Jurkat, Clone E6-1 (cell line): ENCODE measurements around the gene PIPOX.

ENCODE experiments used
- DNase-seq: peaks from one replicate; pipeline ENCODE4 v3.0.0-alpha.2; 2011; ENCODE audit warnings: low read depth, low spot score
- H3K4me3 ChIP-seq: 2 replicates; pipeline ENCODE4 v1.5.1; 2011; ENCODE audit warnings: mild to moderate bottlenecking, low read length, control low read depth, moderate library complexity

The PIPOX gene

GRCh38 chr17:29018788-29019474, 24.0 kb upstream of the PIPOX start:
- H3K4me3 ChIP-seq: no peak overlapping the region
- no peak for DNase-seq

- no peak overlapping the region for H3K4me3 ChIP-seq
- no peak for DNase-seq
Measured at GRCh38 chr17:29019475-29020181, 23.3 kb upstream of the PIPOX start.

- DNase-seq: no peak
- no peak overlapping the region for H3K4me3 ChIP-seq
Measured at GRCh38 chr17:29020576-29020975, 22.4 kb upstream of the PIPOX start.

DNA sequence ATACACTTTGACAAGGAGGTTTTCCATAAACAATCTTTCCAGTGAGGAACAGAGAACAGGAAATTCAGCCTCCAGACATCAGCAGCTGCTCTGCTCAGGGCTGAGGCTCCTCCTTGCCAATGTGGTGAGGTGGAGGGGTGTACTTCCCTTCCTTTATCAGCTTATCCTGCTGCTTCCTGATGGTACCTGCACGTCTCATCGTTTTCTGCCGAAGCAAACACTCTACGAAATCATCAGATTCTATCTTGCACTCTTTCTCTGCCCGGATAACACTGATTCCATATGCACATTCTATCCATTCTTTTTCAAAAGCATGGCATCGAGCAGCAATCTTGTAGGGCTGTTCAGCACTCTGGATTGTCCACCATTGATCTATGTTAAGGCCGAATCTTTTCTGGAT, 21.7 kb upstream of the PIPOX start:
- H3K4me3 ChIP-seq: no peak overlapping the region
- DNase-seq: no peak

DNA sequence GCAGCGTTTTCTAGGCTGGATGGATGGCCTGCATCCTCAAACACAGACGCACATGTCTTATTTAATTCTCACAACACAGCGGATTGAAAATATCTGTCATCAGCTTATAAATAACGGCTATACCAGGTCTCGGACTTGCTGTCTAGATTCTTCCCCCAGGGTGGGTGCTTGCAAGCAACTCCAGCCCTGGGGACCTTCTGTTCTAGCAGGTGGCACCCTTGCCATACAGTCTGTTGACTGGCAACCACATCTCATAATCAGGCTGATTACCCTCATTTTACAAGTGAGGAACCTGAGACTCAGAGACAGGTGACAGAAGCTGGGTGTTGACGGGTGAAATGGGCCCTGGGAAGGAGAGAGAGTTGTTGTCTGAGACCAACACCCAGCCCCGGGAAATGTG, 20.9 kb upstream of the PIPOX start:
- H3K4me3 ChIP-seq: no peak overlapping the region
- DNase-seq: no peak

GRCh38 chr17:29024316-29024952, 18.5 kb upstream of the PIPOX start:
- DNase-seq: no peak
- no peak overlapping the region for H3K4me3 ChIP-seq

- no peak overlapping the region for H3K4me3 ChIP-seq
- DNase-seq: no peak
Measured at GRCh38 chr17:29031488-29031887, 11.5 kb upstream of the PIPOX start.

- DNase-seq: no peak
- H3K4me3 ChIP-seq: no peak overlapping the region
Measured at GRCh38 chr17:29032013-29032856, 10.7 kb upstream of the PIPOX start.

DNA sequence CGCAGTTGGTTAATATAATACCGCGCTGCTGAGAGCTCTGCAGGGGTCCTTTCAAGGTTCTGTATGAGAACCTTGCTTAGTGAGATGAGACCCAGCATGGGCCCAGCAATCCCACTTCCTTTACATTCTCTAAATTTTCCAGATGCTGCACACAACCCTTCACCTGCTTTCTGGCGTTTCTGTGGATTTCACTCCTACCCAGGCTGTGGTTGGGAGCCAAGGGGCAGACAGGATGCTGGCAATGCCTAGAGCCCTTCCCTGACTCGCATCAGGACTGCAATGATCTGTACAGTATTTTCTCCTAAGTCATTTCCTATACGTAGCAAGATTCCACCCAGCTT, 10.1 kb upstream of the PIPOX start:
- no peak for DNase-seq
- no peak overlapping the region for H3K4me3 ChIP-seq

GRCh38 chr17:29034510-29034909, 8.4 kb upstream of the PIPOX start:
- no peak for DNase-seq
- H3K4me3 ChIP-seq: no peak overlapping the region

GRCh38 chr17:29036584-29036983, 6.4 kb upstream of the PIPOX start:
- DNase-seq: no peak
- H3K4me3 ChIP-seq: no peak overlapping the region

GRCh38 chr17:29037739-29038084, 5.2 kb upstream of the PIPOX start:
- DNase-seq: no peak
- H3K4me3 ChIP-seq: no peak overlapping the region

- no peak for DNase-seq
Measured at GRCh38 chr17:29038085-29038795, 4.7 kb upstream of the PIPOX start.

DNA sequence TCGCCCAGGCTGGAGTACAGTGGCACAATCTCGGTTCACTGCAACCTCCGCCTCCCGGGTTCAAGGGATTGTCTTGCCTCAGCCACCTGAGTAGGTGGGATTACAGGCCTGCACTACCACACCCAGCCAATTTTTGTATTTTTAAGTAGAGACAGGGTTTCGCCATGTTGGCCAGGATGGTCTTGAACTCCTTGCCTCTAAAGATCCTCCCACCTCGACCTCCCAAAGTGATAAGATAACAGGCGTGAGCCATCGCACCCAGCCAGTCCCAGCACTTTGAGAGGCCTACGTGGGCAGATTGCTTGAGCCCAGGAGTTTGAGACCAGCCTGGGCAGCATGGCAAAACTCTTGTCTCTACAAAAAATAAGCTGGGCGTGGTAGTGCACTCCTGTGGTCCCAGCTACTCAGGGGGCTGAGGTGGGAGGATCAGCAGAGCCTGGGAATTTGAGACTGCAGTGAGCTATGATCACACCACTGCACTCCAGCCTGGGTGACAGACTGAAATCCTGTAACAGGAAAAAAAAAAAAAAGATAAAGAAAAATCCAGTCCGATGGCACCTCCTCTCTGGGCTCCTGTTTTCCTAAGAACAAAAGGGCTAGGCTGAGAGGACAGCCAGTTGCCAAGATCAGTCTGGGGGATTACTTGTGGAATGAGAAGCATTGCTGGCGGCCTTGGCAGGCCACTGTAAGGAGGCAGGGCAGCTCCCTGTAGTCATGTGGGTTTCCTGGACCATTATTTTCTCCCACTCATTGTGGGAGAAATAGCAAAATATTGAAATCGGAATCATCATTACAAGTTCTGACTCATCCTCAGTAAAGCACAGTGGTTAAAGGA, 3.0 kb upstream of the PIPOX start:
- DNase-seq: no peak
- H3K4me3 ChIP-seq: no peak overlapping the region

More at GRCh38 chr17:29038085-29038795, 4.7 kb upstream of the PIPOX start:
- H3K4me3 ChIP-seq: no peak overlapping the region

DNA sequence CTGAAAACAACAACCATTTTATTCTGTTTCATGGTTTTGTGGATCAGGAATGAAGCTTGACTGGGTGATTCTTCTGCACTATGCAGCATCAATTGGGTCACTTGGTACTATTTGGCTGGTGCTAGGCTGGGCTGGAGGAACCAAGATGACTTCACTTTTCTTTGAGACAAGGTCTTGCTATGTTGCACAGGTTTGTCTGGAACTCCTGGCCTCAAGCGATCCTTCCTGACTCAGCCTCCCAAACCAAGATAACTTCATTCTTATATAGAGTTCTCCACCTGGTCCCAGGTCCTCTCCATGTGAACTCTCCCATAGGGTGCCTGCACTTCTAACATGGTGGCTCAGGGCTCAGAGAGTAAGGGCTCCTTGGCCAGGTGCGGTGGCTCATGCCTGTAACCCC, 1.9 kb upstream of the PIPOX start:
- no peak overlapping the region for H3K4me3 ChIP-seq
- DNase-seq: no peak

DNA sequence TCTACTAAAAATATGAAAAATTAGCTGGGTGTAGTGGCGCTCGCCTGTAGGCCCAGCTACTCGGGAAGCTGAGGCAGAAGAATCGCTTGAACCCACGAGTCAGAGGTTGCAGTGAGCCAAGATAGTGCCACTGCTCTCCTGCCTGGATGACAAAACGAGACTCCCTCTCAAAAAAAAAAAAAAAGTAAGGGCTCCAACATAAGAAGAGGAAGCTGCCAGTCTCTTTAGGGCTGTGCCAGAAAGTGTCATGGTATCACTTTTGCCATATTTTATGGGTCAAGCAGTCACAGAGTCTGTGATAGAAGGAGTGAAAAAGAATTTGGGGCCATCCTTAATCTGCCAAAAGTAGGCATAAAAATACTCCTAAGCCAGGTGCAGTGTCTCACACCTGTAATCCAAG, 1.4 kb upstream of the PIPOX start:
- H3K4me3 ChIP-seq: no peak overlapping the region
- DNase-seq: no peak

GRCh38 chr17:29042026-29042678, 789 bp upstream of the PIPOX start:
- H3K4me3 ChIP-seq: no peak overlapping the region
- no peak for DNase-seq

DNA sequence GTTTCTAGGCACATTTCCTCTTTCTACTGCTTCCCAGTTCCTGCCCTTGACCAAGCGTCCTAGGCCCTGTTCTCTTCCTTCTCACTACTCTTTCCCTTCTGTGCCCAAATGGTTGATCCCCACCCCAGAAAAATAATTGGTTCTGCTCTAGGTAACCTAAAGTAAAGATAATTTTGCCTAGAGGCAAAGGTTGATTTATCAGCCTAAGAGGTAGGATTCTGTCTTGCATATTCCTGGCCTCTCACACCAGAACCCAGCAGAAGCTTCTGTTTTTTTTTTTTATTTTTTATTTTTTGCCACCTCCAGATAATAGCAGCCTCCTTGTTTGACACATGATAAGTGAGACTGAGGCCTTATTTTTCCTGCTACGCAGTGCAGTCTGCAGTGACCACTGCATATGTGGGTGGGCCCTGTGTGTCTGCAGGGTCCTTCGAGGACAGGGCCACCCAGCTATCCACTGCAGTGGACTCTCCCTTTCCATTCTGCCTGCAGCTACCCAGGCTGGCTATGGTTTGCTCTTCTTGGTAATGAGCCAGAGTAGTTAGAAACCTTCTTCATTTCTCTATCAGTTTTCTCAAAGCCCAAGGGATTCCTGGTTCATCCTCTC, 701 bp downstream of the PIPOX start:
- no peak overlapping the region for H3K4me3 ChIP-seq

More for the DNA sequence above, 701 bp downstream of the PIPOX start:
- no peak for DNase-seq
